Calu3 (cell line): ENCODE results near the gene DYNLT2B. TPM values are rescaled to one million over a fixed set of nuclear protein-coding genes. Genes with fewer than 3 reads are reported as not detected.
A peak's percentile ranks its signal among the peaks of the same experiment; 100 is the strongest.
"Not testable (repeated sequence)": the region's sequence is repeated elsewhere in the genome, so short reads cannot be mapped to it uniquely, and the experiment has no call there.

Experiments
- BruUV-seq: library from RNA; stranded (reverse); fragments of 400-500 nt; replicated peaks from 2 replicates; lab custom pipeline; 2021; lab: Mats Ljungman, UMichigan
- CTCF ChIA-PET: fragments of 300-600 bp; sonication (Branson Sonifier 250); formaldehyde crosslinking; loops from one replicate; lab custom pipeline; 2022; ENCODE audit warnings: antibody characterized with exemption; lab: Charles Lee
- DNase-seq: peaks from one replicate; pipeline ENCODE4 v3.0.0; 2022
- H3K27ac Mint-ChIP-seq: one replicate; pipeline ENCODE4 v1.8.0; 2022; ENCODE audit warnings: mixed read lengths; ENCODE audit not compliant: unreplicated experiment
- H3K27me3 Mint-ChIP-seq: one replicate; pipeline ENCODE4 v1.8.0; 2022; ENCODE audit warnings: mixed read lengths; ENCODE audit not compliant: unreplicated experiment
- H3K36me3 Mint-ChIP-seq: one replicate; pipeline ENCODE4 v1.8.0; 2022; ENCODE audit warnings: mild to moderate bottlenecking, moderate library complexity, mixed read lengths; ENCODE audit not compliant: insufficient read depth, unreplicated experiment
- H3K4me1 Mint-ChIP-seq: one replicate; pipeline ENCODE4 v1.8.0; 2022; ENCODE audit warnings: mild to moderate bottlenecking, low read depth, mixed read lengths; ENCODE audit not compliant: unreplicated experiment
- H3K4me3 Mint-ChIP-seq: one replicate; pipeline ENCODE4 v1.8.0; 2022; ENCODE audit warnings: mild to moderate bottlenecking, low read depth, moderate library complexity, mixed read lengths; ENCODE audit not compliant: unreplicated experiment
- H3K9me3 Mint-ChIP-seq: one replicate; pipeline ENCODE4 v1.8.0; 2022; ENCODE audit warnings: low read depth, mixed read lengths; ENCODE audit not compliant: unreplicated experiment
- CTCF ChIP-seq: fragments of 200-600 bp; IDR thresholded peaks from one replicate; pipeline ENCODE4 v1.8.0; 2022; ENCODE audit warnings: antibody characterized with exemption; ENCODE audit not compliant: unreplicated experiment
- intact Hi-C: fragments of 100-400 bp; cut with micrococcal nuclease; formaldehyde crosslinking; loops from one replicate; pipeline ENCODE4 v1.10.0; 2022; ENCODE audit not compliant: unreplicated experiment
- total RNA-seq: library from RNA; stranded (reverse); gene quantifications from 2 replicates; pipeline ENCODE4 v1.2.3, GENCODE V29; 2022

Gene DYNLT2B
- total RNA-seq, 1 experiment from 2014 or later = 10.8 TPM

- DNase-seq, H3K27me3 Mint-ChIP-seq, H3K4me3 Mint-ChIP-seq, H3K9me3 Mint-ChIP-seq, BruUV-seq, intact Hi-C loops, H3K36me3 Mint-ChIP-seq, H3K27ac Mint-ChIP-seq, H3K4me1 Mint-ChIP-seq, CTCF ChIA-PET: not testable (repeated sequence)
Measured at GRCh38 chr3:196302551-196302950, 15.5 kb downstream of the DYNLT2B start.

- H3K27me3 Mint-ChIP-seq = no peaks in the 10 kb centered on the region
- no peak for TF ChIP-seq CTCF
- DNase-seq = no peak
- no TSS peak for BruUV-seq
- no peak overlapping the region for H3K4me3 Mint-ChIP-seq
- CTCF ChIA-PET = no interaction called here
- H3K9me3 Mint-ChIP-seq = no peaks in the 10 kb centered on the region
- no peaks in the 10 kb centered on the region for H3K36me3 Mint-ChIP-seq
- intact Hi-C loops = no loop called here
- no peaks in the 10 kb centered on the region for H3K4me1 Mint-ChIP-seq
- H3K27ac Mint-ChIP-seq = no peak overlapping the region
Measured at GRCh38 chr3:196298521-196298920, 19.5 kb downstream of the DYNLT2B start.

- H3K27me3 Mint-ChIP-seq = no peaks in the 10 kb centered on the region
- no peaks in the 10 kb centered on the region for H3K9me3 Mint-ChIP-seq
- peaks cover 11% of the 10 kb centered on the region for H3K36me3 Mint-ChIP-seq
- BruUV-seq = no TSS peak
- no peak overlapping the region for H3K4me3 Mint-ChIP-seq
- CTCF ChIA-PET = interaction anchor here (0.7 kb wide), 1 partner anchor 11 kb away, joined by 3 read pairs; no protein-coding TSS in a partner anchor
- DNase-seq = no peak
- H3K27ac Mint-ChIP-seq = no peak overlapping the region
- H3K4me1 Mint-ChIP-seq = no peaks in the 10 kb centered on the region
- intact Hi-C loops = no loop called here
- TF ChIP-seq CTCF = no peak
Measured at GRCh38 chr3:196292286-196292923, 25.6 kb downstream of the DYNLT2B start.

- no peak for TF ChIP-seq CTCF
- Mint-ChIP-seq H3K9me3 (no peaks in the 10 kb centered on the region), H3K4me3 (peak overlapping the region; percentile 97), H3K36me3 (peaks cover 22% of the 10 kb centered on the region), H3K27ac (peak overlapping the region; percentile 97), H3K27me3 (no peaks in the 10 kb centered on the region), H3K4me1 (peaks cover 13% of the 10 kb centered on the region)
- BruUV-seq = TSS peak; percentile 88
- DNase-seq = no peak
- CTCF ChIA-PET = no interaction called here
- intact Hi-C loops = no loop called here
Measured at GRCh38 chr3:196288141-196288460, 29.9 kb downstream of the DYNLT2B start.

DNA sequence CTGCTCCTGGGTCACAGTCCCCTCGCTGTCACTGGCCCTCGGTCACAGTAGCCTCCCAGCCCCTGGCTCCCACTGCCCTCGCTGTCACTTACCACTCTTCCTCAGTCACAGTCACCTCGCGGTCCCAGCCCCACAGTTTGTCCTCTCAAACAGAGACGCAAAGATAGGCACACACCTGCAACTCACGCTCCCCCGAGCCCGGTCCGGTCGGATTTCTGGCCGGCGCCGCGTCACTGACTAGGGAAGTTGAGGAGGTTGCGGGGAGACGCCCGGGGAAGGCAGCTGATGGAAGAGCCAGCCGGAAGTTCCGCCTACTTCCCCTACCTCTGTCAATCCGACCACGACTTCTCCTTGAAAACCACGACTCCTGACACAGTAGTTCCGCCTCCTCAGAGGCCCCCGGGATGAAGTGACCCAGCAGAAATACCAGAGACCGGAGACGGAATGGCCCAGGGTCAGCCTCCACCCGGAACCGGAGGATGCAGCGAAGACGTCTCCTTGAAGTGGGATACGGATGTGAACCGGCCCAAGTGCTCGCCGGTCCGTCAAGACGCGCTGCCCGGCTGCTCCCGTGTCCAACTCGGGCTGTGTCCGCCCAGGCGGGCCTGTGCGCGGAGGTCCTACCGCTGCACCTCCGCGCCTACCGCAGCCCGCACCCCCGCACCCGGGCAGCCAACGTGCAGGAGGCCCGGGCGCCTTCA is 30.4 kb downstream of the DYNLT2B start, which contains the start of gene PCYT1A:
TSS of gene PCYT1A (minus strand) at position 287 of the 701 bp plus-strand sequence. CDS start 17,195 bp downstream, outside the sequence.
- CTCF ChIA-PET = no interaction called here
- Mint-ChIP-seq H3K4me3 (peak within 1 kb of the TSS; percentile 97), H3K4me1 (peaks cover 13% of the 10 kb centered on the region), H3K9me3 (no peaks in the 10 kb centered on the region), H3K36me3 (peaks cover 22% of the 10 kb centered on the region), H3K27me3 (no peaks in the 10 kb centered on the region), H3K27ac (peak within 1 kb of the TSS; percentile 97)
- no TSS peak for BruUV-seq
- peak; percentile 86 for DNase-seq
- TF ChIP-seq CTCF = no peak
- intact Hi-C loops = no loop called here
